HepG2 (cell line): ENCODE results near the gene CPED1.

Experiments used
- KLF12 ChIP-seq: sonication (generic); formaldehyde crosslinking; IDR thresholded peaks from 2 replicates; pipeline ENCODE4 v1.4.0; 2020; ENCODE audit warnings: missing genetic modification reagents, borderline replicate concordance
- MXI1 ChIP-seq: IDR thresholded peaks from 3 replicates; pipeline ENCODE4 v1.6.1; 2012; ENCODE audit warnings: low read depth, low read length, inconsistent platforms, borderline replicate concordance
- POLR2AphosphoS2 ChIP-seq: IDR thresholded peaks from 2 replicates; pipeline ENCODE4 v1.6.1; 2011; ENCODE audit warnings: low read depth, low read length, improper control_type of control experiment

- TF ChIP-seq MXI1: no peak
- no peak for TF ChIP-seq KLF12
- TF ChIP-seq POLR2AphosphoS2: no peak
These were observed 226.1 kb downstream of the CPED1 start for GRCh38 chr7:121214657-121215056.
